Esophagus muscularis mucosa (tissue), 4 donors: ENCODE results near the gene CUL2. TPM values are rescaled to one million over a fixed set of nuclear protein-coding genes. Genes with fewer than 3 reads are reported as not detected.

Source experiments
- DNase-seq: peaks from one replicate; pipeline ENCODE4 v3.0.0-alpha.2; 2017; ENCODE audit errors: extremely low spot score
- H3K27ac ChIP-seq, 4 donors: fragments of 200-600 bp; sonication (generic); replicated peaks in 1 of 4; 1 replicate in 3 of 4; 2 replicates in 1 of 4; pipeline ENCODE4 v1.5.1; 2016 to 2019; ENCODE audit warnings: mild to moderate bottlenecking in 1 of 4
- H3K27me3 ChIP-seq, 4 donors: fragments of 200-600 bp; sonication (generic); one replicate each; pipeline versions ENCODE4 v1.5.1 to v1.6.0; 2016 to 2019
- H3K36me3 ChIP-seq, 4 donors: fragments of 200-600 bp; sonication (generic); one replicate each; pipeline ENCODE4 v1.5.1; 2016 to 2019
- H3K4me1 ChIP-seq, 4 donors: fragments of 200-600 bp; sonication (generic); one replicate each; pipeline ENCODE4 v1.5.1; 2016 to 2019
- H3K4me3 ChIP-seq, 4 donors: fragments of 200-600 bp; sonication (generic); 1 replicate in 2 of 4; 2 replicates in 2 of 4; pipeline ENCODE4 v1.5.1; 2016 to 2019; ENCODE audit warnings: mild to moderate bottlenecking in 4 of 4, moderate library complexity in 1 of 4
- H3K9me3 ChIP-seq, 4 donors: fragments of 200-600 bp; sonication (generic); 1 replicate in 3 of 4; 2 replicates in 1 of 4; pipeline ENCODE4 v1.5.1; 2016 to 2019
- EP300 ChIP-seq: sonication (generic); formaldehyde crosslinking; IDR thresholded peaks from one replicate; pipeline ENCODE4 v1.6.1; 2017; ENCODE audit warnings: antibody characterized with exemption
- POLR2A ChIP-seq: fragments of 450-650 bp; IDR thresholded peaks from one replicate; pipeline ENCODE4 v1.6.1; 2017; ENCODE audit warnings: antibody characterized with exemption, moderate library complexity, mild to moderate bottlenecking, low read depth
- POLR2AphosphoS5 ChIP-seq, 2 donors: sonication (generic); formaldehyde crosslinking; IDR thresholded peaks; one replicate each; pipeline ENCODE4 v1.6.1; 2017; ENCODE audit warnings: antibody characterized with exemption in 2 of 2
- WGBS: methylation state at CpG from one replicate; pipeline ENCODE4 v1.1.5; 2018; 5-methylcytosine and 5-hydroxymethylcytosine counted together
- intact Hi-C: fragments of 100-400 bp; cut with DNase I; formaldehyde crosslinking; loops from one replicate; pipeline ENCODE4 v1.15.1; 2023
- total RNA-seq, 4 donors: library from RNA; depleted of rRNA; stranded (reverse); fragments of >200 nt; gene quantifications; one replicate each; pipeline versions ENCODE4 v1.1.0 to v1.2.1, GENCODE V29; 2016
- TF ChIP-seq, protein P1 (sequence below), 3 experiments: fragments of 200-600 bp in 2 of 3; fragments of 450-650 bp in 1 of 3; sonication (generic) in 2 of 3; IDR thresholded peaks; one replicate each; pipeline ENCODE4 v1.5.1; 2017 to 2019; ENCODE audit warnings: antibody characterized with exemption in 3 of 3, mild to moderate bottlenecking in 2 of 3, moderate library complexity in 1 of 3

CUL2 gene
- total RNA-seq, 4 donors from 2014 or later: 22.3 to 27.2 (median 23.1) TPM

DNA sequence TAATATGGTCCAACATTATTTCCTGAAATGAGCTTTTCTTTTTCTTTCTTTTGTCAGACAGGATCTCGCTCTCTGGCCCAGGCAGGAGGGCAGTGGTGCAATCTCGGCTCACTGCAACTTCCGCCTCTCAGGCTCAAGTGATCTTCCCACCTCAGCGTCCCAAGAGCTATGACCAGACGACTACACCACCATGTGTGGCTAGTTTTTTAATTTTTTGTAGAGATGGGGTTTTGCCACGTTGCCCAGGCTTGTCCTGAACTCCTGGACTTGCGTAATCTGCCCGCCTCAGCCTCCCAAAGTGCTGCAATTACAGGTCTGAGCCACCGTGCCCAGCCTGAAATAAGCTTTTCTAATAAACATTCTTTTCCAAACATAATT, 48.6 kb downstream of the CUL2 start:
- WGBS: 87% methylated on average over 9 of the region's 9 CpGs
- H3K4me1 ChIP-seq: peaks cover 0 to 10% (median 4%) of the 10 kb centered on the region in 4 donors
- no peaks in the 10 kb centered on the region for H3K27me3 ChIP-seq
- no peak overlapping the region for H3K4me3 ChIP-seq
- no peaks in the 10 kb centered on the region for H3K9me3 ChIP-seq
- peaks cover 5 to 75% (median 37%) of the 10 kb centered on the region in 4 donors for H3K36me3 ChIP-seq
- no peak for DNase-seq
- intact Hi-C loops: no loop called here
- H3K27ac ChIP-seq: no peak overlapping the region
- TF ChIP-seq POLR2AphosphoS5 (IDR thresholded peaks at IDR 0.05): no peak
- TF ChIP-seq EP300: no peak
- no peak for TF ChIP-seq POLR2A
- TF ChIP-seq, protein P1, sequence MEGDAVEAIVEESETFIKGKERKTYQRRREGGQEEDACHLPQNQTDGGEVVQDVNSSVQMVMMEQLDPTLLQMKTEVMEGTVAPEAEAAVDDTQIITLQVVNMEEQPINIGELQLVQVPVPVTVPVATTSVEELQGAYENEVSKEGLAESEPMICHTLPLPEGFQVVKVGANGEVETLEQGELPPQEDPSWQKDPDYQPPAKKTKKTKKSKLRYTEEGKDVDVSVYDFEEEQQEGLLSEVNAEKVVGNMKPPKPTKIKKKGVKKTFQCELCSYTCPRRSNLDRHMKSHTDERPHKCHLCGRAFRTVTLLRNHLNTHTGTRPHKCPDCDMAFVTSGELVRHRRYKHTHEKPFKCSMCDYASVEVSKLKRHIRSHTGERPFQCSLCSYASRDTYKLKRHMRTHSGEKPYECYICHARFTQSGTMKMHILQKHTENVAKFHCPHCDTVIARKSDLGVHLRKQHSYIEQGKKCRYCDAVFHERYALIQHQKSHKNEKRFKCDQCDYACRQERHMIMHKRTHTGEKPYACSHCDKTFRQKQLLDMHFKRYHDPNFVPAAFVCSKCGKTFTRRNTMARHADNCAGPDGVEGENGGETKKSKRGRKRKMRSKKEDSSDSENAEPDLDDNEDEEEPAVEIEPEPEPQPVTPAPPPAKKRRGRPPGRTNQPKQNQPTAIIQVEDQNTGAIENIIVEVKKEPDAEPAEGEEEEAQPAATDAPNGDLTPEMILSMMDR (IDR thresholded peaks at IDR 0.05): no peak

DNA sequence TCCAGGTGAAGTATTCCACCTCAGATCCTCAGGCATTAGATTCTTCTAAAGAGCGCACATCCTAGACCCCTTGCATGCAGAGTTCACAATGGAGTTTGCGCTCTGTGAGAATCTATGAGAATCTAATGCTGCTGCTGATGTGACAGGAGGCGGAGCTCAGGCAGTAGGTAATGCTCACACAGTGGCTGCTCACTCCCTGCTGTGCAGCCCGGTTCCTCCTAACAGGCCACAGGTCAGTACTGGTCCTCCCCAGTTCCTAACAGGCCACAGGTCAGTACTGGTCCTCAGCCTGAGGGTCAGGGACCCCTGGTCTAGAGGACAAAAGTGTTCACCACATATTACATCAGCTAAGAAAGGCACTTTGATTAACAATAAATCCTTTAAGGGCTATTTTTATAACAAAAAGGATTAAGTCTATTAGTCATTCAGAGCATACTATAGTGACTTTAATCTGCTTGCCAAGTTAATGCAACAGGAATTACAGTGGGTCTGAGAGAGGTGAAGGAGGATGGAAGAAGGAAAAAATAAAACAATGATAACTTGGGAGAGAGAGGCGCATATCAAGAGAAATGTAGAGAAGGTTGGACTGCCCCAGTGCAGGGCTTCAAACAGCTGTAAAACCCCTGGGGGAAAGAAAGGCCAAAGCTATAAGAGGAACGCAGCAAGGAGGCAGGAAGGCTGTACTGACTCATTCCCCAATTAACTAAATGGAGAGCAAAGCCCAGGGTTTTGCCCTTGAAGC, 49.2 kb downstream of the CUL2 start:
- peaks cover 0 to 10% (median 6%) of the 10 kb centered on the region in 4 donors for H3K4me1 ChIP-seq

GRCh38 chr10:35037104-35037503, 53.0 kb downstream of the CUL2 start:
- TF ChIP-seq POLR2AphosphoS5 (IDR thresholded peaks at IDR 0.05) (no peak), POLR2A (no peak), EP300 (no peak)
- TF ChIP-seq, protein P1 (IDR thresholded peaks at IDR 0.05): no peak
- Histone ChIP-seq H3K4me1 (peaks cover 0 to 14% (median 6%) of the 10 kb centered on the region in 4 donors), H3K27ac (no peak overlapping the region), H3K36me3 (peaks cover 5 to 79% (median 43%) of the 10 kb centered on the region in 4 donors), H3K4me3 (no peak overlapping the region), H3K9me3 (no peaks in the 10 kb centered on the region), H3K27me3 (no peaks in the 10 kb centered on the region)
- intact Hi-C loops: no loop called here
- DNase-seq: no peak
- WGBS: 100% methylated on average over 4 of the region's 4 CpGs

More for the DNA sequence above, 49.2 kb downstream of the CUL2 start:
- intact Hi-C loops: no loop called here
- H3K9me3 ChIP-seq: no peaks in the 10 kb centered on the region
- 78% methylated on average over 6 of the region's 6 CpGs for WGBS
- DNase-seq: no peak
- H3K36me3 ChIP-seq: peaks cover 5 to 76% (median 38%) of the 10 kb centered on the region in 4 donors
- no peaks in the 10 kb centered on the region for H3K27me3 ChIP-seq
- H3K4me3 ChIP-seq: no peak overlapping the region
- H3K27ac ChIP-seq: no peak overlapping the region
- TF ChIP-seq POLR2A (no peak), POLR2AphosphoS5 (IDR thresholded peaks at IDR 0.05) (no peak), EP300 (no peak)
- TF ChIP-seq, protein P1 (IDR thresholded peaks at IDR 0.05): no peak

- peaks cover 0 to 5% (median 2%) of the 10 kb centered on the region in 4 donors for H3K4me1 ChIP-seq
Observed at GRCh38 chr10:35035606-35036005, 54.5 kb downstream of the CUL2 start.

More at GRCh38 chr10:35035606-35036005, 54.5 kb downstream of the CUL2 start:
- WGBS: 33% methylated on average over 1 of the region's 1 CpG
- no peak for DNase-seq
- Histone ChIP-seq H3K4me3 (no peak overlapping the region), H3K27ac (no peak overlapping the region), H3K36me3 (peaks cover 5 to 85% (median 51%) of the 10 kb centered on the region in 4 donors), H3K9me3 (no peaks in the 10 kb centered on the region), H3K27me3 (no peaks in the 10 kb centered on the region)
- TF ChIP-seq, protein P1 (IDR thresholded peaks at IDR 0.05): no peak
- TF ChIP-seq POLR2AphosphoS5 (IDR thresholded peaks at IDR 0.05) (no peak), EP300 (no peak), POLR2A (no peak)
- intact Hi-C loops: no loop called here
